HG03159 (cell line): ENCODE results near the gene DGCR2.
"Not testable (repeated sequence)": the region's sequence is repeated elsewhere in the genome, so short reads cannot be mapped to it uniquely, and the experiment has no call there.

Experiments
- ATAC-seq: cut with Tn5 transposase; IDR thresholded peaks from one replicate; pipeline ENCODE4 v1.9.1; 2021; ENCODE audit warnings: mild to moderate bottlenecking, moderate library complexity; ENCODE audit not compliant: unreplicated experiment

The DGCR2 gene

GRCh38 chr22:19044381-19044780, 77.8 kb downstream of the DGCR2 start:
- ATAC-seq: no peak

GRCh38 chr22:19043121-19044085, 78.8 kb downstream of the DGCR2 start:
- no peak for ATAC-seq

DNA sequence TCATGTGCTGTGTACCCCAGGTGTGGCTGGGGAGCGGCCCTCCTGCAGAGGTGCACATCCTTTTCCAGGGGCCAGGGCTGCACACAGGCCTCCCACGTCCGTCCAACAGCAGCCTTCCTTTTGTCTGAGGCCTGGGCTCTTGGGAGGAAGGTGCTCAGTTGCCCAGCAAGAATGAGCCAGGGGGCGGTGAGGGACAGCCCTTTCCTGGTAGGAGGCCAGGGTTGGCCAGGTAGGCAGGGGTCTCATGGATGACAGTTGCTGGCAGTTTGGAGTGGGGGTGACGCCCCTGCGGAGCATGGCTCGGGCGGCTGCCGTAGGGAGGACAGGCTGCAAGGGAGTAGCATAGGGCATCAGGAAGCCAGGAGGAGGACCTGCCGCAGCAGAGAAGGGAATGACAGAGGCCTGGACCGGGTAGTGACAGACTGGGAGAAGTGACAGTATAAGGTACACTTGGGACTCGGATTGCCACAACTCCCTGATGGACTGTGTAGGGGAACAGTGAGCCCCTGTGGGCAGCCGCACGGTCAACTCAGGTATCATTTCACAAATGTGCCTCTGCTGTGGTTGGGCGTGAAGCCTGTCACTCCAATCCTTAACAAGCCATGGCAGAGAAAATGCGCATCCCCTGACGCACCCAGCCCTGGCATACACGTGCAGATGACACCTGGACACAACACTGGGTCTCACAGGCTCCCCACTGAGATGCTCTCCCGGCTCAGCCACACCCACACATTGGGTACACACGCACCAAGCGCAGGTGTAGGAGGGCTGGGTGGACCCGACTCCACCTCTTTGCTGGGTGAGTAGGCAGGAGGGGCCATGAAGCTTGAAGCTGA, 79.7 kb downstream of the DGCR2 start:
- no peak for ATAC-seq

GRCh38 chr22:19041704-19042074, 80.5 kb downstream of the DGCR2 start:
- no peak for ATAC-seq

- no peak for ATAC-seq
Measured at GRCh38 chr22:19040888-19041703, 81.1 kb downstream of the DGCR2 start.

GRCh38 chr22:19040391-19040861, 81.8 kb downstream of the DGCR2 start:
- ATAC-seq: no peak

DNA sequence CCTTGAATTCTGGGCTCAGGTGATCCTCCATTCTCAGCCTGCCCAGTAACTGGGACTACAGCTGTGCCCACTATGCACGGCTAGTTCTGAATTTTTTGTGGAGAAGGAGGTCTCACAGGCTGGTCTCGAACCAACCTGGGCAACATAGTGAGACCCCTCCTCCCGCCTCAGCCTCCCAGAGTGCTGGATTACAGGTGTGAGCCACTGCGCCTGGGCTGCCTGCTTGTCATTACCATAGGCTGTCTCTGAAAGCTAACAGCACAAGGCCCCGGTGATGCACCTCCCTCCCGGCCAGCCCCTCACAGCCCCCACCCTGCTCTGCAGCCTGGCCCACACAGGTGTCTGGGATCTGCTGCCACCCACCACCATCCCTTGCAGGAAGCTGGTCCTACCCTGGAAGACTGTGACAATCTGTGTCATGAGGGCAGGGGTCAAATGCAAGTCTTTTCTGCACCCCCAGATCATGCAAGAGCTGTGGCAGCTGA, 82.4 kb downstream of the DGCR2 start:
- no peak for ATAC-seq

- no peak for ATAC-seq
Measured at GRCh38 chr22:19039448-19039780, 82.8 kb downstream of the DGCR2 start.

DNA sequence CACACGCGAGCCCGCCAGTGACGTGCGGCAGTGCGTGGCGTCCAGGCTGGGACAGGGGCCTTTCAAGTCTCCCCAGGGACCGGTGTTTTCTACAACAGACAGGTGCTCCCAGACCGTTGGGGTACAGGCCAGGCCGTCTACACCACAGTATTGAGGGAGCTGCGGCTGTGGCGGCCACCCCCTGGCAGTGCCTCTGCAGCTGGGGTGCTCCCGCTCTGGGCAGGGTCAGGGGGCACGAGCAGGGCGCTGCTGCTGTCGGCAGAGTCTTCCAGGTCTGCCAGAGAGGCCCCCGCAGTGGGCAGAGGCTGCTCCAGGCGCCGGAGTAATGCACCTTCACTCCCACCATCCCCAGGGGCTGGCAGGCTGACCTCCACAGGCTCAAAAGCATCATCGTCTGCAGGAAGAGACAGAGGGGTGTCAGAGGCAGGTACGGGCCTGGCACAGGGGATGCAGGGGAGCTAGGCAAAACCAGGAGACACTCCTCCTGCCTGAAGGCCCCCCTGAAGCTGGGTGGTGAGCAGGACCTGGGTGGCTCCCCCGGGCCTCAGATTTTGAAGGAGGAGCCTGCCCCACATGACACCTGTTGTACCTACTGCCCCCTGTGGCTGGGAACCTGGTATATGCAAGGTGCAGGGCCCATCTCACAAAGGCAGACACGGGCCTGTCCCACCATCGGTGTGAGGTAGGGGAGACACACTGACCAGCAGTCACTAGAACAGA, 83.3 kb downstream of the DGCR2 start:
- no peak for ATAC-seq

- no peak for ATAC-seq
Measured at GRCh38 chr22:19038164-19038546, 84.1 kb downstream of the DGCR2 start.

- no peak for ATAC-seq
Measured at GRCh38 chr22:19037282-19038163, 84.7 kb downstream of the DGCR2 start.

- ATAC-seq: no peak
Measured at GRCh38 chr22:19036523-19037273, 85.5 kb downstream of the DGCR2 start.

DNA sequence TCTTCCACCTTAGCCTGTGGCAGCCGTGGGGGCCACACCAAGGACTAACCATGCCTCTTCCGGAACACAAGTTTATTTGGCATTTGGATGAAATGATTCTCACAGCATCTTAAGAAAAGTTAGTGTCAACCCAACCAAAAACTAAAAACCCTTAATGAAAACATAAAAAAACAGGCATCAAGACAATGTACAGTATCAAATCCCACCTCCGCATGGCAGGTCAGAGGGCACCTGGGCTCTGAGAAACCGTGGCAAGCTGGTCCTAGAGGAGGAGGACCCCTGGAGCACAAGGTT, 86.0 kb downstream of the DGCR2 start:
- ATAC-seq: no peak

GRCh38 chr22:19035474-19036228, 86.6 kb downstream of the DGCR2 start:
- no peak for ATAC-seq

- not testable (repeated sequence) for ATAC-seq
Measured at GRCh38 chr22:19035126-19035473, 87.1 kb downstream of the DGCR2 start.

DNA sequence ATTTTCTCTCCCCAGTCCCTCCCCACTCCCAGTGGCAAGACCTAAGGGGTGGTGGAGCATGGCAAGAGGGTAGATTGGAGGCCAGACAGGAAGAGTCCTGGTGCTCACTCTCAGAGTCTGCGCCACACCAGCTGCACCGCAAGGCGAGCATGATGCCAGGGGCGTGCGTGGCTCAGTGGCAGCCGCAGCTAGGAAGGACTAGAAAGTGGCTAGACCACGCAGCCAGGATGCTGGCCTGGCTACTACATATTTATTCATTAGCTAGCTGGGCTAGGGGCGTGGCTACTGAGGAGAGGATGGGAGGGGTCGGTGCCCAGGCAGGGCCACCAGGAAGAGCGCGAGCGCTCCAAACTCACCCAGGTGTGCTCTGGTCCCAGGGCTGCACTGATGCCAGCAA, 87.5 kb downstream of the DGCR2 start:
- ATAC-seq: not testable (repeated sequence)

DNA sequence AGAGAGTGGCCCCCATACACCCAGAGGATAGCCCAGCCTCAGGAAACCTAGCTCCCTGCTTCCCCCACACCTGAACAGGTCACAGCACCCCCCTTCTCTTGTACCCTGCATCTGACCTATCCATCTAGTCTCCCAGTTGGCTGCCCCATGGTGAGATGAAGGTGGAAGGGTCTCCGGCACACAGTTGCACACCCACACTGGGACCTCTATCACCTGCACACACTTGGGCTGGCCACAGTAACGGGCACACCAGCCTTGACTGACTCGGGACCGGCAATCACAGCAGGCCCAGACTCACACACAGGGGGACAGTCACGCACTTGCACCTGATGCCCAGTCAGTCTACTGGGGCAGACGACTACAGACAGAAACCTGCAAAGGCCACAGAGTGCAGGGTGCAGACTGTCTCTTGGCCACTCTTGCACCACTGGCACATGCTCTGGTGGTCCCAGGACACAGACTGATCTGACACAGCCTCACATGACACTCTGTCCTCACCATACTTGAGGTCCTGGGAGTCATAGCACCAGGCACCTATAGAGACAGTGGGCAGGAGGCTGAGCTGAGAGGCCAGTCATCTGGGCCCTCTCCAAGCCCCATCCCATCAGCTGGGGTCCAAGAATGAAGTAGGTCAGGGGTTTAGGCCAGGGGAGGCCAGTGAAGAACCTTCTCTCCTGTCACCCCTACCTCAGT, 88.0 kb downstream of the DGCR2 start:
- ATAC-seq: not testable (repeated sequence)

DNA sequence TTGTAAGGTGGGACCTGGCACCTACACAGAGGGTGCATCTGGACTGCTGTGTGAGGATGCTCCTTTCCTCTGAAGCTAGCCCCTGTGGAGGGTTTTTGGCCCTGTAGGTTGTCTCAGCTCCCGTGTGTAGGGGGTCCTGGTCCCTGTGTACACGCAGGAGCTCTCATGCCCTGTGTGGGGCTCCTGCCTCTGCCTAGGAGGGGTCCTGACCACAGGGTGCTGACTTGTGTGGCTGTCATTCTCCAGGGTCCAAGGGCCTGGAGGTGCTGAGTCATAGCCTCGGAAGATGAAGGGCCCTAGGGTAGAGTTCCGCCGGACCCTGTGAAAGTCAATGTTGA, 88.7 kb downstream of the DGCR2 start:
- not testable (repeated sequence) for ATAC-seq
